GM18526 (cell line): ENCODE data around the gene TDRD7.

Experiments used
- POLR2A ChIP-seq: IDR thresholded peaks from 3 replicates; pipeline ENCODE4 v1.6.1; 2011; ENCODE audit not compliant: insufficient read length; ENCODE audit errors: extremely low read depth

Gene TDRD7, protein sequence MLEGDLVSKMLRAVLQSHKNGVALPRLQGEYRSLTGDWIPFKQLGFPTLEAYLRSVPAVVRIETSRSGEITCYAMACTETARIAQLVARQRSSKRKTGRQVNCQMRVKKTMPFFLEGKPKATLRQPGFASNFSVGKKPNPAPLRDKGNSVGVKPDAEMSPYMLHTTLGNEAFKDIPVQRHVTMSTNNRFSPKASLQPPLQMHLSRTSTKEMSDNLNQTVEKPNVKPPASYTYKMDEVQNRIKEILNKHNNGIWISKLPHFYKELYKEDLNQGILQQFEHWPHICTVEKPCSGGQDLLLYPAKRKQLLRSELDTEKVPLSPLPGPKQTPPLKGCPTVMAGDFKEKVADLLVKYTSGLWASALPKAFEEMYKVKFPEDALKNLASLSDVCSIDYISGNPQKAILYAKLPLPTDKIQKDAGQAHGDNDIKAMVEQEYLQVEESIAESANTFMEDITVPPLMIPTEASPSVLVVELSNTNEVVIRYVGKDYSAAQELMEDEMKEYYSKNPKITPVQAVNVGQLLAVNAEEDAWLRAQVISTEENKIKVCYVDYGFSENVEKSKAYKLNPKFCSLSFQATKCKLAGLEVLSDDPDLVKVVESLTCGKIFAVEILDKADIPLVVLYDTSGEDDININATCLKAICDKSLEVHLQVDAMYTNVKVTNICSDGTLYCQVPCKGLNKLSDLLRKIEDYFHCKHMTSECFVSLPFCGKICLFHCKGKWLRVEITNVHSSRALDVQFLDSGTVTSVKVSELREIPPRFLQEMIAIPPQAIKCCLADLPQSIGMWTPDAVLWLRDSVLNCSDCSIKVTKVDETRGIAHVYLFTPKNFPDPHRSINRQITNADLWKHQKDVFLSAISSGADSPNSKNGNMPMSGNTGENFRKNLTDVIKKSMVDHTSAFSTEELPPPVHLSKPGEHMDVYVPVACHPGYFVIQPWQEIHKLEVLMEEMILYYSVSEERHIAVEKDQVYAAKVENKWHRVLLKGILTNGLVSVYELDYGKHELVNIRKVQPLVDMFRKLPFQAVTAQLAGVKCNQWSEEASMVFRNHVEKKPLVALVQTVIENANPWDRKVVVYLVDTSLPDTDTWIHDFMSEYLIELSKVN

DNA sequence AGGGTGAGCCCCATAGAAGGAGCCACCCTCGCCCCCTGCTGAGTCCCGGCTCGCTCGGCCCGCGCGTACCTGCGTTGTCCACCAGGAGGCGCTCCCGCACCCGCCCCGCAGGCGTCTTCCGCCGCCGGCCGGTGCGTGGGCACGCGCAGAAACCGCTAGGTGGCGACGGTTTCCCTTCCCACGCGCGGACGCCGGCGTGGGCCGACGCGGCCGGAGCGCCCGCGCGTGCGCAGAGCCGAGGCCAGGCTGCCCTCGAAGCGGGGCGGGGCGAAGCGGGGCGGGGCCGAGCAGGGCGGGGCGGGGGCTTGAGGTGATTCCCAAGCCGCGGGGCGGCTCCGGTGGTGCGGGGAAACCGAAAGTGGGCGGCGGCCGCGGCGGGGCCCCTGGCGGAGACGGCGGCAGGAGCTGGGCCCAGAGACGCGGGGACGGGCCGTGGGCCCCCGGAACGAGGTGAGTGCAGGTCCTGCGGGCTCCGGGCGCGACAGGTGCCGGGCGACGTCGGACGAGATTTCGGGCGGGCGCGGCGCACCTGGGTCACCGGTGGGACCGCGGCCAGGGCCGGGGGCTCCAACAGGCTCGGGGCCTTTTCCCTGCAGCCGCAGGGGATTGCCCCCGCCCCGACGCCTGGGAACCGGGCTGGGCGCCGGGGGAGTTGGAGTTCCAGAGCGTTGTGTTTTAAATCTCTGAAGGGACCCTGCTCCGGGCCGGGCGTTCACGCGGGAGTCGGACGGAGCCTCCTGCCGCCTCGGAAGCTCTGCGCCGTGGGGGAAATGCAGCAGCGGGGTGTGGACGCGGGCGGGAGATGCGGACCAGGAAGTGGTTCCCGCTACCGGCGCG lies at the start of gene TDRD7:
Gene TDRD7 (plus strand): TSS at position 308 of the 837 bp plus-strand sequence. CDS start 16,370 bp downstream, outside the sequence.
- peak; percentile 41 for TF ChIP-seq POLR2A

DNA sequence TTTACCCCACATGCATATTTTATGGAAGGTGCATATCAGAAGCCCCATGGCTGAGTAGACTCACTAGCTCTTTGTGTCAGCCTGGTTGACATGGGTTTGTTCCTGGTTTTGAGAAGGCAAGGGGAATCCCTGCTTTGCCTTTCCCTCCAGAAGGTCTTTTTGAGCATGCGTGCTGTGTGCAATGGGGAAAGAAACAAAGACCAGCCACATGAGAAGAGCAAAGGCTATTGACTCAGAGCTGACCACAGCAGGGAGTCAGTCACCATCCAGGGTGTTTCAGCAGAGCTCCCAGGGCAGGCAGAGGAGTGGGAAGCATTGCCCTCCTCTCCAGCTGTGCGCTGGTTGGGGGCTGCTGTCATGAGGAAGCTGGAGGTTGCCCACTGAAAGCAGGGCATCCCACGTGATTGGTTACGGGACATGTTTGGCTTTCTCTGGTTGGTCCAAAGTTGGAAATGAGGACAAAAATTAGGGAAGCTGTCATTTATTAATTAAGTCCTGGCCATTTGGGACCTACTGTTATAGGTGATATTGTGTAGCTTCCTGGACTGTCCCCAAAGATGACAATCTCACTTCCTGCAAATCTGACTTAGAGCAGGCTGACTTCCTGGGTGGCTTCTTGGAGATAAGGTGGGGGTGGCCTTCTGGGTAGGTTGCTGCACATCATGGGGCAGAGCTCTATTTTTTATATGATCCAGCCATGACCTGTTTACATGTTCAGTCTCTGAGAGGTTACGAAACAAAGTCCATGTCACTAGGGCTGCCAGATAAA lies 48.9 kb upstream of the TDRD7 start:
- TF ChIP-seq POLR2A = no peak

DNA sequence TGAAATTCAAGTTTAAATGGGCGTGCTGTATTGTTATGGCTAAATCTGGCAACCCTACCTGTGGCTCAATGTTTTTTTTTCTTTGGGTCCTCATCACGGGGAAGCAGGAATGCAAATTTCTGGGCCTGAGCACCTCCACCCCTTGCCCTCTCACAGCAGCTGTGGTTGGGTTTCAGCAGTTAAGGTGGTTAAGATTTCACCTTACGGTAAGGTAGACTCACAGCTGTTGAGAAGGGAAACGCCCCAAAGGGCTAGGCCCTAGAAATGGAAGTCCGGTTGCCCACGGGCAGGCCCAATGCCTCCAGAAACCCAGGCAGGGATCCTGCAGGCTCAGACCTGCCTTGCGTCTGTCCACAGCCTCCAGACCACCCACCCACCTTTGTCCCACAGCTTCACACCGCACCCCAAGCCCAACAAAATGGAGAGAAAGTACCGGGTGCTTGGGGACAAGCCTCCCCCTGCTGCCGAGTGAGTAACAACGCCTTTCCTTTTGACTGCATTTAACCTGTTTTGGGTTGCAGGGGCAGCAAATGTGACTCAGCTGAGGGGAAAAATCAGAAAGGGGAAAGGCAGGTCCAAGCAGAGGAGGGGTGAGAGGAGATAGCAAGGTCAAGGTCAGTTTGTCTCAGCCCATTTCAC lies 48.1 kb upstream of the TDRD7 start:
- no peak for TF ChIP-seq POLR2A

DNA sequence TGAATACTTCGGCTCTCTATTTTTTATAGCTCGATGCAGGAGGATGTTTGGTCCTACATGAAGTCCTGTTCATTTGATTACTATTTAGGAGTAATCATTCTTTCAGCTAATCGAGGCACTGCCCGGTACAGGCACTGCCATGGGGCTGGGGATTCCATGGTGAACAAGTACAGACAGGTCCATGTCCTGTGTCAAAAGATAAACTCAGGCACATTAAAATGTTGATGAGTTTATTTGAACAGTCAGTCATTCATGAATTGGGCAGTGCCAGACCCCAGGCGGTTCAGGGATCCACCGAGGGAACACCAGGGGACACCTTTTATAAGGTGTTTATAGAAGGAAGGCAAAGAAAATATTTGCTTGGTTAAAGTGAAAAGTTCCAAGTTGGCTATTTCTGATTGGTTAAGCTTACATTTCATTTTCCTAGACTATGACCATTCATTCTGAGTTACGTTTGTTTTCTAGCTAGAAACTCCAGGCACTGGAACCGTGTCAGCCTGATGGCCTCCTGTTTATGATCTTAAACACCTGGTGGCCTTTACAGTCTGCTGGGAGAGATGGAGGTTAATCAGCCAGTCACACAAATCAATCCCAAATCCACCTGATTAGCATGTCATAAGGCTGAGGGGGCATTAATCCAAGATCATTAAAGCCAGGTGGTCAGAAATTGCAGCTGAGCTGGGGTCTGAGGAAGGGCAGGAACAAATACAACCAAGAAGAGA lies 47.0 kb upstream of the TDRD7 start:
- TF ChIP-seq POLR2A = no peak

DNA sequence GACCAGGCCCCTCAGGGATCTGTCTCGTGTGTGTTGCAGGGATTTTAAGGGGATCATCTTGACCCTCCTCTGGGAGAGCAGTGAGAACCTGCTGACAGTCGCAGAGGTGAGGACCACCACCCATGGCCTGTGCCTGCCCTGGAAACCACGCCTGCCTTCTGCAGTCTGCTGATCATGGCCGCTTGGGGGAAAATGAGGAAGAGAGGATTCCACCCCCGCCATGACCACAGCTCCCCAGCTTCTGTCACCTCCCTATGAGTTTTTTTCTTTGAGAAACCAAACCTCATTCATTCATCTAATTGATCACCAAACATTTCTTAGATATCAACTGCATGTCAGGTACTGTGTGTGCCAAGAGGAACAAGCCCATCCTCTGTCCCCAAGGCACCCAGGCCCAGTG lies 46.3 kb upstream of the TDRD7 start:
- TF ChIP-seq POLR2A = no peak

DNA sequence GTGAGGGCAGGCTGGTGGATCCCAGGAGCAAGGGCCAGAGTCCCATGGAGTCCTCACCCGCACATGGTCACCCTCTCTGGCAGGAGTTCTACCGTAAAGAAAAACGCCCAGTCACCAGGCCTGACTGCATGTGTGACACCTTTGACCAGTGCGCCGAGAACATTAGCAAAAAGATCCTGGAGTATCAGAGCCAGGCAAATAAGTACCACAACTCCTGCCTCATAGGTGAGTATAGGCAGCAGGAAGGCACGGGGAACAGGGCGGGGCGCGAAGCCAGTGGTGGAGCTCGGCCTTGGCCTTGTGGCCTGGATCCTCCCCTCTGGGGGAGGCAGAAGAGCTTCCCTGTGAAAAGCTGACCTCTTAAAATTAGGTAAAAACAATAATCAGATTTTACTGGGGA lies 45.4 kb upstream of the TDRD7 start:
- TF ChIP-seq POLR2A = no peak

DNA sequence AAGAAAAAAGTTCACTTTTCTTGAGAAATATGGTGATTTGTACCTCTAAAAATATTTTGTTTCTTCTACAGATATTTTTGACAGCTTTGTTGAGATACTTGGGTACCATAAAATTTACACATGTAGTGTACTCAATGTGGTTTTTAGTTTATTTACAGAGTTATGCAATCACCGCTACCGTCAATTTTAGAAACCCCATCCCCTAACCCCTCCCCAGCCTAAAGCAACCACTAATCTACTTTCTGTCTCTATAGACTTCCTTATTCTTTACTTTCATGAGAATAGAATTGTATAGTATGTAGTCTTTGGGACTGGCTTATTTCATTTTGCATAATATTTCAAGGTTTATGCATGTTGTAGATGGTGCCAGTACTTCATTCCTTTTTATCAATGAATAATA lies 45.0 kb upstream of the TDRD7 start:
- TF ChIP-seq POLR2A = no peak

DNA sequence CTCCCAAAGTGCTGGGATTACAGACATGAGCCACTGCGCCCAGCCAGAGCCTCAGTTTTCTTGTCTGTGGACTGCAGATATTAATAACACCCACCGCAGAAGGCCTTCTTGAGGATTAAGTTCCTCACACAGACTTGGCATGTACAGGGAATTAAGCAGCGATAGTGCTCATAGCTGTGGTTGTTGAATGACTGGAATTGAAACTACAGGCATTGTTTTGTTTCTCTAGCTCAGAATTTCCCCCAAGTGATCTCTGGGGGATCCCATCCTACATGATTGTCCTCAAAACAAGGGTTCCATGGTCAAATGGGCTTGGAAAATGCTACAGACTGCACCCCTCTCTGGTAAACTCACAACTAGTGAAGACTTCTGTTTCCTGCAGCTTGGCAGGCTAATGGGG lies 44.2 kb upstream of the TDRD7 start:
- TF ChIP-seq POLR2A = no peak

DNA sequence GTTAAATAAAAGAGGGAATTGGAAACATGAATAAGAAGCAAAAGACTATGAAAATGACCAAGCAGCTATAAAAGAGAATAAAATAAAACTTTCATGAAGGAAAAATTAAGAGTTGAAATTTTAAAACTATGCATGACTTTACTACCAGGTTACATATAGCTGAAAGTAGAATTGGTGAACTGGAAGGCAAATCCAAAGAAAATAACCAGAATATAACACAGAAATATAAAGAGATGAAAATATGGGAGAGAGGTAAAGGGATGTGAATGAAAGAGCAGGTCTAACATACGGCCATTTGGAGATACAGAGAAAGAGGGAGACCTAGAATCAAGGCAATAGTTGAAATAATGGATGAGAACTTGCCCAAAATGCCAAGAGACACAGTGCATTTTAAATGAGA lies 42.9 kb upstream of the TDRD7 start:
- no peak for TF ChIP-seq POLR2A

DNA sequence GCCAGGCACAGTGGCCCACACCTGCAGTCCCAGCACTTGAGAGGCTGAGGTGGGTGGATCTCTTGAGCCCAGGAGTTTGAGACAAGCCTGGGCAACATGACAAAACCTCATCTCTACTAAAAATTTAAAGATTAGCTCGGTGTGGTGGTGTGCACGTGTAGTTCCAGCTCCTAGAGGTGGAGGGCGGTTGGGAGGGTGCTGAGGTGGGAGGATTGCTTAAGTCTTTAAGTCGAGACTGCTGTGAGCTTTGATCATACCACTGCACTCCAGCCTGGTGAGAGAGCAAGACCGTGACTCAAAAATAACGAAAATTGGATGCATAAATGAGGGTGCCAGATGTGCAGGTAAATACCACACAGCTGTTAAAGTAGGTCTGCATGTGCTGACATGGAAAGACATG lies 39.3 kb upstream of the TDRD7 start:
- no peak for TF ChIP-seq POLR2A

DNA sequence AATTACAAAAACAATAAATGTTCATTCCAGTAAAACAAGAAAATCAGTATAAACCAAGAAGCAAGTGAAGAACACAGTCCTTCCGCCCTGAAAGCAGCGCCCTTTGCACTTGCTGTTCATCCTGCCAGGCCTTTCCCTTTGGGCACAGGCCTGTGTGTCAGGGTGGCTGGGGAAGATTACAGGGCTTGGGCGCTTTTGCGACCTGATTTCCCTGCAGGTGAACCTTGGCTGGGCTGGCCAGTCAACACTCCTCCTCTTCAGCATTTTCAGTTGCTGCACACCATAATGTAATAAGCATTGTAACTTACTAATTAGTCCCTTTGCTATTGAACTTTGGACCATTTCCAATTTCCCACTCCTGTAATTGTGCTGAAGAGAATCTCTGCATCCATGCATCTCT lies 38.6 kb upstream of the TDRD7 start:
- TF ChIP-seq POLR2A = no peak

DNA sequence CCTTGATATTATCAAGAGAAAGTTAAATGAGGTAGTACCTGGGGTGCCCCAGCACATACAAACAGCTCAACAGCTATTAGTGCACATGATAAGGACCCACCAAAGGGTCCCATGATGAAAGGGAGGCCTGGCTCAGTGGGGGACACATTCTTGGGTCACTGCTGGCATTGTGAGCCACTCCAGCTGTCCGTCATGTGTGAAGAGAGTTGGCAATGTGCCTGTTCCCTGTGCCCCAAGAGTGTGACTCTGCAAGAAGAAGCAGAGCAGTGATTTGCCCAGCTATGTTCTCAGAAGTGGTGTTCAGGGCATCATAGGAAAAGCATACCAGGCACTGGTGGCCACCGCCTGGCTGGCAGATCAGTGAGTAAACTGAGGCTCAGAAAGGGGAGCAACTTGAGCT lies 37.1 kb upstream of the TDRD7 start:
- no peak for TF ChIP-seq POLR2A

DNA sequence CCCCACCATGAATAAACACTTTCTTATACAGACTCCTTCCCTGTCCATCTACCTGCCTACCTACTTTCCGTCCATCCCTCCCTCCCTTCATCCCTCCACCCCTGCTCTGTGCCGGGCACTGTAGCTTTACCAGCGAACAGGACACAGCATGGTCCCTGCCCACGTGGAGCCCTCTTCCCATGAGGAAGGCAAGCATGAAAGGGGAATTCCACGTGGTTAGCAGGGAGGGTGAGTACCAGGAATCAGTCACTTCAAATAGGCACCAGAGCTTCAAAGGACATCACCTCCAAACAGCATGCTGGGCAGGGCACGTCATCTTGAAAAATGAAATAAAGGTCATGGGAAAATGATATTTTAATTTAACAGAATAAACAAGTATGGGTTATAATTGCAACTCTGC lies 35.0 kb upstream of the TDRD7 start:
- TF ChIP-seq POLR2A = no peak
